OCI-LY3 (cell line): ENCODE data around the gene CCDC106.

Experiments used
- CTCF ChIP-seq: fragments of 200-600, 300-600 bp; sonication (generic); IDR thresholded peaks from 2 replicates; pipeline ENCODE4 v1.5.1; 2014; ENCODE audit warnings: antibody characterized with exemption, low read length, low read depth
- EZH2phosphoT487 ChIP-seq: fragments of 200-600 bp; shearing (Covaris generic); IDR thresholded peaks from 2 replicates; pipeline ENCODE4 v1.6.1; 2018; ENCODE audit warnings: antibody characterized with exemption, mixed run types, low read depth

GRCh38 chr19:55637534-55637933 lies 10.5 kb upstream of the CCDC106 start:
- TF ChIP-seq CTCF (no peak), EZH2phosphoT487 (no peak)
